AG20443 (cell line): Measurements from ENCODE around the gene PRDM16.

Experiments used
- DNase-seq: peaks from one replicate; pipeline ENCODE4 v3.0.0; 2012; ENCODE audit warnings: low spot score, mixed read lengths

PRDM16 gene

DNA sequence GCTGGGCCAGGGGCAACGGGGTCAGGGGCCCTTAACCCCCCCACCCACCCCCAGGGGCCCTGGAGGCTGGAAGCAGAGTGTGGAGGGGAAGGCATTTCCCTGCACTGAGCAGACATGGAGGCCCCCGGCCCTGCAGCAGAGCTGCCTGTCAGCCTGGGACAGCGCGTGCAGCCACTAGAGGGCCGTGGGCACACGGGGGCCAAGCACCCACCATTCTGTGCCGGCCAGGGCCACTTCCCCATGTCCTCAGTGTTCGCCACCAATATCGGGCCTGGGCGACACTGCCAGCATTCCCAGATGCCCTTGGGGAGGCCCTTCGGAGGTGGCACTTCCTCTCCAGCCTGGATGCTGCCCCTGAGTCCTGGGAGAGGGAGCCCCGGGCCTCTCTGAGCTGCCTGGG is 362.3 kb downstream of the PRDM16 start:
- DNase-seq = no peak

DNA sequence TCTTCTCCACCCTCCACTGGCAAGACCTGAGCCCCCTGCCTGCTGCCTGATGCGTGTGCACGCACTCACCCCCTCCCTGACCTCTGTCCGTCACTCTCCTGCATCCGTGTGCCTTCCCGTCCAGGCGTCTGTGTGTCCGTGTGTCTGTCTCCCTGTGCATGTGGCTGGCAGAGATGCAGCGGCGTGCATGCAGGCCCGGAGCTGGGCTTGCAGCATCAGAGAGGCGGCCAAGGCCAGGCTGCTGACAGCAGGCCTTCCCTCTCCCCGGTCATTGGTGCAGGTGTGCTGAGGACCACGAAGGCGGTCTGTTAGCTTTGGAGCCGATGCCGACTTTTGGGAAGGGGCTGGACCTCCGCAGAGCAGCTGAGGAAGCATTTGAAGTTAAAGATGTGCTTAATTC is 362.7 kb downstream of the PRDM16 start:
- no peak for DNase-seq

DNA sequence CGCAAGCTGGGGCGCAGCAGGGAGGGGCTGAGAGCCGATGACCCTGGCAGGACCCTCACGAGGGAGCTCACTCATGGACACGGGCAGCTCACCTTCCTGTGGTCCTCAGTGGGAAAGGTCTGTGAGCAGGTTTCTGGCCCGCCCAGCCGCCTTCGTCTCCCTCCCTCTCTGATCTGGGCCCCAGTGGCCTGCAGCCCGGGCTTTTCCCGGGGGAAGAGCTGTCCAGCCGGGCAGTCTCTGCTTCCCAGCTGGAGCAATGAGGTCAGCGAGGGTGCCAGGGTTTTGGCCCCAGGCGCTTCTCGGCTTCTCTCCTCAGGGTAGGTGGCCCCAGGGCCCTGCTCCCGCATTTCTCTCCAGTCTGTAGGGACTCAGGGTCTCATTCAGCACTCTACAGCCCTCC is 363.3 kb downstream of the PRDM16 start:
- DNase-seq = no peak

DNA sequence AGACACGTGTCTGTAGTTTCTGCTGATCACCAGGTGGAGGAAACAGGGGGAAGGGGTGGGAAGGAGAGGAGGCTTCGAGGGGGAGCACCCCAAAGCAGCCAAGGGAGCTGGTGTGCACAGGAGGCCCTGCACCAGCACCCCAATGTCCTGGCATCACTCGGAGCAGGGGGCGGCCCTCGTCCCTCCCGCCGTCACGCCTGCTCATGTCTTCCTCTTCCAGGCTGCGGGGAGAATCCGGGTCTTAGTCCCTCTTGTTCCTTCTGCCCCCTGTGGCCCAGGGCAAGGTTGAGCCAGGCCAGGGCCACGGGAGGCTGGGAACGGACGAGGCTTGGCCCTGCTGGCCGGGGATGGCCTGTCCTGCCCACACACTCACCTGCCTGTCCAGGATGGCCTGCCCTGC is 364.1 kb downstream of the PRDM16 start:
- DNase-seq = no peak

DNA sequence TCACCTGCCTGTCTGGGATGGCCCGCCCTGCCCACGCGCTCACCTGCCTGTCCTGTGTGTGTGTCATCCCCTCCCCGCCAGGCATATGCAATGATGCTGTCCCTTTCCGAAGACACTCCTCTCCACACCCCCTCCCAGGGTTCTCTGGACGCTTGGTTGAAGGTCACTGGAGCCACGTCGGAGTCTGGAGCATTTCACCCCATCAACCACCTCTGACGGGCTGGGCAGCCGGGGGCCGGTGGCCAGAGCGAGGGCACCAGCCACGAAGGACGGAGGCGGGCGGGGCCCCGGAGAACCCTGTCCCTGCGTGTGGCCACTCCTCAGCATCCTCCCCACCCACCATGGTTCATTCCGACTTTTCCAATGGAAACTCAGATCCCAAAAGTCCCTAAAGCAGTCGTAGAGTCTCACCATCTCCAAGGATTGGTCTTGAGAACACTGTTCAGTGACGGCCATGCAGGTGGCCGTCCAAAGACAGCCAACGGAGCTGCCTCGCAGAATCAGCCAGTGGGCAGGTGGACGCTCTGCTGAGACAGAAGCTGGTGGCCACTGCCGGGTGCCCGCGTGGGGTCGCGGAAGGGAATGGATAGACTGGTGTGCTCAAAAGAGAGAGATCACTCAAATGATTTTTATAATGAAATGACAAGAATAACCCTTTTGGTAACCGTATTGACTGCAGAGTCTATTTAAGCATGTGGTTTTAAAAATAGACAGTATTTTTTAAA is 364.8 kb downstream of the PRDM16 start:
- no peak for DNase-seq

DNA sequence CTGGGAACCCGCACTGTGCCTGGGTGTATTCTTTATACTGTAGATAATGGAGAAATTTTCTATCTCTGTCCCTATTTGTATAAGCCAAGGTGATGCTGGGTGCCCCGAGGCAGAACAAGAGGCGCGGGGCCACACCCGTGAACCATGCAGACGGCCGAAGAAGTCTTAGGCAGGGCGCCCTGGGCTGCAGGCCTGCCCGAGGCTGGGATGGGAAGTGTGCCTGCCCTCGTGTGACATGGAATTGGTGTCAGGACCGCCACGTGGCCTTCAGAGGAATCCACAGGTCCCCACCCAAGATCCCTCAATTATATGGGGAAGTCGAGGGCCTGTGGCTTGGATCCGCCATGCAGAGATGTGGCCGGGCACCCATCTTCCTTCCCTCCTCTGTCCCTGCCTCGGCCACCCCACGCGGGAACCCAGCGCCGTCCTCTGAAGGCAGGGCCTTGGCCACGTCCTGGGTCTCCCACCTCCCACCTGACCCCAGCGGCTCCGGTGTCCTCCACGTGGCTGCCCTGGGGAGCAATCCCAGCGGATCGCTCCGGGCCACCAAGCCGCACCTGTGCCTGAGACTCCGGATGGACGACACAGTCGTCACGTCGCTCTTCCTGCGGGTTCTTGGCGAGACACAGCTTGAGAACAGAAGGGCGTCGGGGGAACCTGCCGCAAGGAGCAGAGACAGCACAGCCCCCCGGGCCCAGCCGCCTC is 365.6 kb downstream of the PRDM16 start:
- no peak for DNase-seq

DNA sequence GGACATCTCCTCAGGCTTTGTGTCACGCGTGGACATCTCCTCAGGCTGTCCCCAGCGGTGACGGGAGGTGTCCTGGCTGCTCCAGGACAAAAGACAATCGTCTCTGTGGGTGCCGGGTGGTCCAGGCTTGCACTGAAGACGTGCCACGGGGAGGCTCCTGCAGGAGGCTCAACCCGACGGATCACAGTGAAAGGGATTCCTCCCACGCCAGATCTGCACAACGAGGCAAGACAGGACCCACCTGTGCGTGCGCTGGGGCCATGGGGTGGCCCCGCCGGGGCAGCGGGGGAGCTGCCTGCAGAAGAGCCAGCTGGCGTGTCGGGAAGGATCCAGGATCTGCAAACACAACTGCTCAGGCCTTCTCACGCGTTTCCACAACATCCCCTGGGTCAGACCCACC is 366.7 kb downstream of the PRDM16 start:
- no peak for DNase-seq

DNA sequence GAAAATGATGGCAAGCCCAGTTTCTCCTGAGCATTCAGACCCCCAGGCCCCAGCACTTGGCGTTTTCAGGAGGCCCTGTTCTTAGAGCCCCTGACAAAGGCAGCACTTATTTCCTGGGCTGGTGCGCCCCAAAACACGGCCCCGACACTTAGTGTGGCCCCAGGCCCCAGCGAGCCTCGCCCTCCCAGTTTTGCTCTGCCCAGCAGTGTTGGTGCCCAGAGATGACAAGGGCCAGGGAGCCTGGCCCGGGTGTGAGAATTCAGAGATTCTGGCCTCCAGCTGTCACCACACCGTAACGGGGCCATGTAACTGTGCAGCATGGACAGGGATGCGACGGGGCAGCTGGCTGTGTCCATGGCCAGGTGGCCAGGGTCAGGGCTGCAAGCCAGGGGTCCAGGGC is 367.4 kb downstream of the PRDM16 start:
- no peak for DNase-seq

DNA sequence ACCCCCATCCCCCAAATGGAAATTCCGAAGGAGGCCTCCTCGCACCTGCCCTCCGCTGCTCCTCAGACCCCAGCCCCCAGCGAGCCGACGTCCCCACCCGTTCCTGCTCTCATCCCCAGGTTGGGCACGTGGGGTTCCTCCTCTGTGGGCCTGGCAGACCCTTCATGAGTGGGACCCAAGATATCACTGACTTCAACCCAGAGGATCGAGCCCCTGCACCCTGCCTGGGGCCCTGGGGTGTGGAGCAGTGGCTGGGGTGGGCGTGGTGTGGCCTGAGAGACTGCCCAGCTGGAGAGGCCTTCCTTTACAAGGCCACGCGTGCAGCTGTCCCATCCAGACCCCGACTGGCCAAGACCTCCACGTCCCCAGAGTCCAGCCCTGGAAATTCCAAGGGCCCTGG is 367.9 kb downstream of the PRDM16 start:
- DNase-seq = no peak

DNA sequence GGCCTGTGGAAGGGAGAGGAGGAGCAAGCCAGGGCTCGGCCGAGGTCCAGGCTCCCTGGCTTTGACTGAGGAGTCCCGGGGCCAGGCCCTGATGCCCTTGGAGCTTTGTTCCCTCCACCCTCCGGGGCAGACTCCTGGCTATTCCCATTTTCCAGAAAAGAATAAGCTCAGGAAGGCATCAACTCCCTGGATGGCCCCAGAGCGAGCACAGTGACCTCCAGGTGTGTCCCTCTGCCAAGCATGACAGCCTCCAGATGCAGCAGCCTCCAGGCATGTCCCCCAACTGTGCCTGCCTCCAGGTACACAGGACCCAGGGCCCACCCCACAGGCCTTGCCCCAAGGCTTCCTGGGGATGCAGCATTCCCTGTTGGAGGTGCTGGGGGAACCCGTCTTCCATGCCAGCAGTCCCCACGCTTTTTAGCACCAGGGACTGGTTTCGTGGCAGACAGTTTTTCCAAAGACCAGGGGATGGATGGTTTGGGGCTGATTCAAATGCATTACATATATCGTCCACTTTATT is 369.7 kb downstream of the PRDM16 start:
- no peak for DNase-seq

DNA sequence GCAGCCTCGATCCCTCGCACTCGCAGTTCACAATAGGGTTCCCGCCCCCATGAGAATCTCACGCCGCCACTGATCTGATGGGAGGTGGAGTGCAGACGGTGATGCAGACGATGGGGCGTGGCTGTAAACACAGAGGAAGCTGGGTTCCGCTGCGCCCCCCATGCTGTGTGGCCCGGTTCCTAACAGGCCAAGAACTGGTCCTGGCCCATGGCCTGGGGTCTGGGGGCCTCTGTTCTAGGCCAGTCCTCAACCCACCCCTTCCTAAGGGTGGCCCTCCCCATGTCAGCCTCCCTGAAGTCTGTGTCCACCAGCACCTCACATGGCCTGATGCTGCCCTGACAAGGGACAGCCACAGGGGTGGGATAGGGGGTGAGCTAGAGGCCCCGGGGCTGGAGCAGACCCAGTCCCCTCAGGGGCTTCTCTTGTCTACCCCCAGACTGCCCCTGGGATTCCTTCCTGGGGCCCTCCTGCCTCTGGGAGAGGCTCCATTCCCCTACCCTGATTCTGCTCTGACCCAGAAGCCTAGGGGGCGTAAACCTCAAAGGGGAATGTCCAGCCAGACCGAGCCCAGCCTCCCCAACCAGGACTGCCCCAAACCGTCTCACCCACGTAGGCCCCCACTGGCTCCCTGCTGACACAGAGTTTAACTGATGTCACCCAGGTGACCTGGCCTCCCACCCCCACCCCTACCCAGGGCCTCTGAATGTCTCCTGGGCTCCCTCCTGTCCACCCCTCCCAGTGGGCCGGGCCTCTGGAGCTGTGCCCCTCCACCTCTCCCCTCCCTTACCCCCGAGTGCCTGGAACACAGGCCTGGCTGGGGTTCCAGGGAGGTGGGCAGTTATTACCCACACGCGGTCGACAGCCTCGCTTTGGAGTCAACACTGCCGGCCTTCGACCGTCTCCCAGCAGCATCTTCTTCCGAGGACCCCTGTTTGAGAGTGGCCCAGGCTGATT is 370.6 kb downstream of the PRDM16 start:
- no peak for DNase-seq

DNA sequence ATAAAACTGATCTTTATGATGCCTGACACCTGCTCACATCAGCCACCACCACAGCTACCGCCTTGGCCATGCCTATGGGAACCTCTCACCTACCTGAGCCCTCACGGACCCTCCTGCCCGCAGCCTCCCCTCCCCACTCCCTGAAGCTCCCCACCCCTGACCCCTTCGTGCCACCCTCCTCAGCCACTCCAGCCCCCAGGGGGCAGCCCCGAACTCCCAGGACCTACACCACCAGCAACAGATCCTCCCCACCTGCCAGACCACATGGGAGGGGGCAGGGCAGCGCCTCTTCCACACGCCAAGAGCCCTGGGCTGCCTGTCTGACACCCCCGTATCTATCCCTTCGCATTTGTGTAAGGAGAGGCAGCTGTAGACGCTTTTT is 371.3 kb downstream of the PRDM16 start:
- DNase-seq = no peak

DNA sequence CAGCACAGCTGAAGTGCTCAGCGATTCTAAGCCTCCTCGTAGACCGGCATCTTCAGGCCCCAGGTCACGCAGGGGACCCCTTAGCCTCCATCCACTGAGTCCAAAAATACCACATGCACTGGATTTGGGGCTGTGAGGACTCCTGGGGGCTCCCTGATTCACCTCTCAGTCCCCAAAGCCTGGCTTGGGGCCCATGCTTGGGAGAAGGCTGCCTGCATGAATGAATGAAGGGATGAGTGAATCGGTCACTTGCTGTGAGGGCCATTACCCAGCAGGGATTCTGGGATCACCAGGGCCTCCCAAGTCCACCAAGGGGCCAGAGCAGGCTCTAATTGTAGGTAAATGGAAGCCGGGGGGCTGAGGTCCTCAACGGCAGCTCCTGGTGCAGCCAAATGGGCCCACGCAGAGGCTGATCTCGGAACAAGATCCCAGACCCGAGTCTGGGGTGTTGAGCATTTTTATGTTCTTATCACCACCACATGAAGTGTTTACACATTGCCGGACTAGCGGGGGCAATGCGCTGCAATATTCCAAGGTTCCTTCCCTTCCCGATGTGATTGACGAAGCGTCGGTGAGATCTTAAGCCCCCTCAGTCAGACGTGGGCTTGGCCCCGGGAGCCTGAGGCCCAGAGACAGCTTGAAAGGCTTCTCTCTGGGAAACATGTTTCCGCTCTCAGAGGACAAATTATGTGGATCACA is 371.9 kb downstream of the PRDM16 start:
- no peak for DNase-seq

DNA sequence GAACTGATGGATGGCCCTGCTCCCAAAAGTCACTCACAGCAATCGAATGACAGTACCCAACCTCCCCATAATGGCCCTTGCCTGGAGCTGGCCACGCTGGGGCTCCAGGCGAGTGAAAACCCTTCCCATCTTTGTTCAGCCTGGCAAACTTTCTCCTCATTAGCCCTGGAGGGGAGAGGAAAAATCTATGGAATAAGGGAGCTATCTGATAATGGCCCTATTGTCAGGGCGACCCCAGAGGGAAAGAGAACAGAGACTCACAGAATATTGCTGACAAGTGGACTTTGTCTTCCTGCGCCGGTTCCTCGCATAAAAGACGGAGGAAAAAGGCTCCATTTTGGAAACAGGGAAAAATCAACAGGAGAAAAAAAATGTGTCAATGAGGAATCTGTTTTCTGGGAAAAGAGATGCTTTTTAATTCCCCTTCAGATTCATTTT is 372.4 kb downstream of the PRDM16 start:
- no peak for DNase-seq

DNA sequence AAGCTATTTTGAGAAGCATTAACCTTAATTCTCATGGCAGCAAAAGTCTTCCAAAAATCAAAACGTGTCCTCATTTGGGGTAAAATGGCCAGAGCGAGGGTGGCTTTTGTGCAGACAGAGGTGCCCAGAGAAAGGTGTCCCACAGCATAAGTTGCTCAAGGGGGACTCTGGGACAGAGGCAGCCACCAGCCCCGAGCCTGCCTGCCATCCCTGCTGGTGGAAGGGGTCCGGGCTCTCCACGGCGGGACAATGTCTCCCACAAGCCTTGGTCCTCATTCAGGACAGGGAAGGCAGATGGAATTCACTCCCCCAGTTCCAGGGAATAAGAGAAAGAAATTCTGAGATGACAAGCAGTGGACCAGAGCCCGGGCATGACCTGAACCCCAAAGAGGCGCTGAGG is 372.9 kb downstream of the PRDM16 start:
- DNase-seq = no peak

DNA sequence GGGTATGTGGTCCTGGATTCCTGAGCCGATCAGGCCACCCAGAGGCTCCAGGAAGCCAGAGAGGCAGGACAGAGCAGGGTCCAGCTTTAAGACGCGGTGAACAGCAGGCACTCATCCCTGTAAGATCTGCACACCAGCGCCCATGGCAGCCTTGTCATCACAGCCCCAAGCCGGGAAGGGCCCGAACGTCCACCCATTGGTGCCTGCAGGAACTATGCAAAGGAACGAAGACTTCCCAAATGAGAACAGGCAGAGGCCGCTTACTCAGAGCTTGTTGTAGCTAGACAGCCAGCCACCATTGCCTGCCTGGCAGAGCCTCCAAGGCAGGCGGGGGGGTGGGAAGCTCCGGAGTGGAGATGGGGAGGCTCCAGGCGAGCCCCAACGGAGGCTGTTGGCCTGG is 373.3 kb downstream of the PRDM16 start:
- DNase-seq = no peak

DNA sequence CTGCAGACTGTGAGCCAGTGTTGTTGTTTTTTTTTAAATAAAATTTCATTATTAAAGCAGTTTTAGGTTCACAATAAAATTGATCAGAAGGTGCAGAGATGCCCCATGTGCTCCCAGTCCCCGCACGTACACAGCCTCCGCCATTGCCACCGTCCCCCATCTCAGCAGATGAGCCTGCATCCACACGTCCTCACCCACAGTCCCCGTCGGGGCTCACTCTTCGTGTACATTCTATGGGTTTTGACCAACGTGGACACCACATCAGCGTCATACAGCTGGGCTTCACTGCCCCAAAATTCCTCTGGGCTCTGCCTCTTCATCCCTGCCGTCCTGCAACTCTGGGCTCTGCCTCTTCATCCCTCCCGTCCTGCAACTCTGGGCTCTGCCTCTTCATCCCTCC is 373.9 kb downstream of the PRDM16 start:
- DNase-seq = no peak

DNA sequence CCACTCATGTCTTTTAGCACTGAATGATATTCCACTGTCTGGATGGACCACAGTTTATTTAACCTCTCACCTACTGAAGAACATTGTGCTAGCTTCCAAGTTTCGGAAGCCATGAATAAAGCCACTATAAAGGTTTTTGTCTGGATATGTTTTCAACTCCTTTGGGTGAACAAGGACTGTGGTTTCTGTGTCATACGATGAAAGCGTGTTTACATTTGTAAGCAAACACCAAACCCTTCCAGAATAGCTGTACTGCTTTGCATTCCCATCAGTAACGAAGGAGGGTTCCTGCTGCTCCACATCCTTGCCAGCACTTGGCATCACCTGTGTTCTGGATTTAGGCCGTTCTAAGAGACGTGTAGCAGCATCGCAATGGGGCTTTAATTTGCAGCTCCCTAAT is 374.8 kb downstream of the PRDM16 start:
- no peak for DNase-seq

DNA sequence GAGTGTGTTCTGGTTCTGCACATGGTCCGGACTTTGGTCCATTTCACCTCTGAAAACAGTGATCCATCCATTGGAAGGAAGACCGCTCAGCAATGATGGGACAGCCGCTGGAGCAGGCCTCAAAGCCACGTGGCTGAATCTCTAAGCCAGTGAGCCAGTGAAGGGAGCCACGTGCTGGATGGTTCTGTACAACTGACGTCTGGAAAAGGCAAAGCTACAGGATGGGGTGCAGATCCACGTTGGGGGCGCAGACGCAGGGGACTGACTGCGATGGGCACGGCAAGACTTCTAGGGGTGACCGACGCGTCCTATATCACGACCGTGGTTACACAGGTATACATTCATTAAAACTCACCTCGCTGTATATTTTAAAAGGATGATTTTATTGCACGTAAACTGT is 375.3 kb downstream of the PRDM16 start:
- DNase-seq = no peak

DNA sequence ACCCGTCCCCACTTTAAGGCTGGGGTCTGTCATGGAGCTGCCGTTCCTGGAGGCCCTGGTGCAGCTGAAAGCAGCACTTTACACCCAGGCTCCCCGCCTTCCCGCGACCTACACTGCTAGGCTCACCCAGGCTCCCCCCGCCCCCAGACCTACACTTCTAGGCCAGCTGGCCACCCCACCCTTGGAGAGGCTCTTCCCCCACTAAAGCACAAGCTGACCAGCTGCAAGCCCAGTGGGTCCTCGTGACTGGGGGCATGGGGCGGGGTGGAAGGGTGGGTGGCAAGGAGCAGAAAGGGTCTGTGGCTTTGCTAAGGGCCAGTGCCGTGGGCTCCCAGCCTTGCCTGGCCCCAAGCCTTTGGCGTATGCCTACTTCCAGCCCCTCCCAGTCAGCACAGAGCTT is 375.7 kb downstream of the PRDM16 start:
- no peak for DNase-seq

DNA sequence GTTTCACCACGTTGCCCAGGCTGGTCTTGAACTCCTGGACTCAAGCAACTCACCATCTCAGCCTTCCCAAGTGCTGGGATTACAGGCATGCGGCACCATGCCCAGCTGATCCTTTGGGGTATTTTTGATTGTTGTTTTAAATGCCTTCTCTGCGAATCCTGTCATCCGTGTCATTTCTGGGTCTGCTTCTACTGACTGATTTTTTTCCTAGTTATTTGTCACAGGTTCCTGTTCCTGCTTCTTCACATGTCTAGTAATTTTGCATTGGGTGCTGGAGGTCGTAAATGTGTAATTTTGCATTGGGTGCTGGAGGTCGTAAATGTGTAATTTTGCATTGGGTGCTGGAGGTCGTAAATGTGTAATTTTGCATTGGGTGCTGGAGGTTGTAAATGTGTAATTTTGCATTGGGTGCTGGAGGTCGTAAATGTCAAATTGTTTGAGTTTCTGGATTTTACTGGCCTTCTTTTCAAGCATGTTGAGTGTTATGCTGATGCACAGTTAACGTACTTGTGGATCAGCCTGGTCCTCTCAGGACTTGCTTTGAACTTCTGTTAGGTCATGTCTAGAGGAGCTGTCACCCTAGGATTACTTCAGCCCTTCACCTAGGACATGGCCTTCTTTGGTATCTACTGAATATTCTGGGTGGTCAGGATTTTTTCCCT is 381.3 kb downstream of the PRDM16 start:
- no peak for DNase-seq
